IMR-90 (cell line): ENCODE data around the gene PLIN4. TPM values are rescaled to one million over a fixed set of nuclear protein-coding genes. Genes with fewer than 3 reads are reported as not detected.

Experiments used
- ATAC-seq: fragments of 200-7000 bp; cut with Tn5 transposase; 2 replicates; pipeline ENCODE4 v1.9.1; 2020; ENCODE audit warnings: low read depth, mild to moderate bottlenecking, moderate library complexity
- BruUV-seq: library from RNA; stranded (reverse); fragments of 400-500 nt; replicated peaks from 2 replicates; lab custom pipeline; 2021; lab: Mats Ljungman, UMichigan
- CTCF ChIA-PET: fragments of 300-600 bp; formaldehyde crosslinking; extraction: SDS; loops from one replicate; lab custom pipeline; 2021; ENCODE audit warnings: antibody characterized with exemption; lab: Yijun Ruan, JAX
- POLR2A ChIA-PET: fragments of 300-600 bp; sonication (Branson Sonifier 250); formaldehyde crosslinking; loops from one replicate; lab custom pipeline; 2022; ENCODE audit warnings: antibody characterized with exemption; ENCODE audit not compliant: unreplicated experiment; lab: Charles Lee
- DNase-seq: peaks from one replicate; pipeline ENCODE4 v3.0.0; 2013
- H2AFZ ChIP-seq: replicated peaks from 2 replicates; pipeline ENCODE3; 2013; ENCODE audit warnings: low read length, mild to moderate bottlenecking; ENCODE audit not compliant: poor library complexity
- H2AK5ac ChIP-seq: 2 replicates; pipeline ENCODE4 v1.6.1; 2013; ENCODE audit warnings: low read depth, low read length, inconsistent platforms
- H2AK9ac ChIP-seq: replicated peaks from 2 replicates; pipeline ENCODE3; 2013; ENCODE audit warnings: mild to moderate bottlenecking, low read depth, low read length, moderate library complexity; ENCODE audit not compliant: poor library complexity
- H2BK120ac ChIP-seq: 2 replicates; pipeline ENCODE4 v1.6.1; 2013; ENCODE audit warnings: low read depth, low read length, inconsistent platforms
- H2BK15ac ChIP-seq: 3 replicates; pipeline ENCODE4 v1.6.1; 2013; ENCODE audit warnings: low read depth, low read length, inconsistent platforms
- H2BK20ac ChIP-seq: 2 replicates; pipeline ENCODE4 v1.6.1; 2013; ENCODE audit warnings: low read depth, mild to moderate bottlenecking, inconsistent platforms, low read length, moderate library complexity
- H2BK5ac ChIP-seq: 2 replicates; pipeline ENCODE4 v1.6.1; 2013; ENCODE audit warnings: mild to moderate bottlenecking, low read depth, low read length, inconsistent platforms; ENCODE audit not compliant: poor library complexity, severe bottlenecking
- H3K14ac ChIP-seq: replicated peaks from 2 replicates; pipeline ENCODE4 v1.6.1; 2013; ENCODE audit warnings: low read depth, low read length, inconsistent platforms
- H3K18ac ChIP-seq: 2 replicates; pipeline ENCODE4 v1.6.1; 2013; ENCODE audit warnings: low read depth, low read length, control low read depth
- H3K23ac ChIP-seq: 2 replicates; pipeline ENCODE4 v1.6.1; 2013; ENCODE audit warnings: low read depth, low read length, inconsistent platforms
- H3K27ac ChIP-seq: 2 replicates; pipeline ENCODE4 v1.5.1; 2013; ENCODE audit warnings: mild to moderate bottlenecking, control low read depth, low read length; ENCODE audit not compliant: insufficient read depth
- H3K27me3 ChIP-seq: 2 replicates; pipeline ENCODE4 v1.6.1; 2013; ENCODE audit warnings: low read length; ENCODE audit not compliant: control insufficient read depth, insufficient read depth
- H3K36me3 ChIP-seq: 2 replicates; pipeline ENCODE4 v1.6.1; 2013; ENCODE audit warnings: low read length, mixed read lengths; ENCODE audit not compliant: control insufficient read depth, insufficient read depth
- H3K4ac ChIP-seq: 2 replicates; pipeline ENCODE4 v1.6.1; 2013; ENCODE audit warnings: low read depth, low read length, inconsistent platforms
- H3K4me1 ChIP-seq: 2 replicates; pipeline ENCODE4 v1.6.1; 2013; ENCODE audit warnings: low read length, mixed read lengths; ENCODE audit not compliant: control insufficient read depth, insufficient read depth
- H3K4me2 ChIP-seq: 2 replicates; pipeline ENCODE4 v1.6.1; 2013; ENCODE audit warnings: low read depth, mild to moderate bottlenecking, control low read depth, low read length, moderate library complexity
- H3K4me3 ChIP-seq: 2 replicates; pipeline ENCODE4 v1.5.1; 2013; ENCODE audit warnings: low read depth, mild to moderate bottlenecking, control low read depth, low read length, moderate library complexity; ENCODE audit not compliant: insufficient read depth
- H3K56ac ChIP-seq: 2 replicates; pipeline ENCODE4 v1.6.1; 2013; ENCODE audit warnings: low read length, inconsistent platforms; ENCODE audit not compliant: insufficient read depth; ENCODE audit errors: extremely low read depth
- H3K79me1 ChIP-seq, 2 experiments: 2 replicates each; pipeline ENCODE4 v1.6.1; 2013; ENCODE audit warnings: low read length in 2 of 2, inconsistent platforms in 1 of 2, low read depth in 1 of 2
- H3K9ac ChIP-seq: 2 replicates; pipeline ENCODE4 v1.6.1; 2013; ENCODE audit warnings: low read depth, low read length, control low read depth
- H3K9me1 ChIP-seq: 2 replicates; pipeline ENCODE4 v1.6.1; 2013; ENCODE audit warnings: low read length, inconsistent platforms; ENCODE audit not compliant: insufficient read depth
- H3K9me3 ChIP-seq: 2 replicates; pipeline ENCODE4 v1.6.1; 2013; ENCODE audit warnings: low read length; ENCODE audit not compliant: control insufficient read depth, insufficient read depth
- H4K20me1 ChIP-seq: 2 replicates; pipeline ENCODE4 v1.6.1; 2013; ENCODE audit warnings: low read length, inconsistent platforms; ENCODE audit not compliant: insufficient read depth
- H4K5ac ChIP-seq: 2 replicates; pipeline ENCODE4 v1.6.1; 2013; ENCODE audit warnings: mild to moderate bottlenecking, low read depth, low read length, control low read depth
- H4K8ac ChIP-seq, 2 experiments: 2 replicates each; pipeline ENCODE4 v1.6.1; 2013; ENCODE audit warnings: low read depth in 2 of 2, low read length in 2 of 2, control low read depth in 1 of 2, inconsistent platforms in 1 of 2
- H4K91ac ChIP-seq: 2 replicates; pipeline ENCODE4 v1.6.1; 2013; ENCODE audit warnings: low read depth, low read length, inconsistent platforms; ENCODE audit not compliant: insufficient read depth
- BHLHE40 ChIP-seq: fragments of 150-350 bp; IDR thresholded peaks from 2 replicates; pipeline ENCODE4 v1.6.1; 2016; ENCODE audit warnings: mild to moderate bottlenecking, low read depth, low read length
- FOS ChIP-seq: fragments of 150-350 bp; IDR thresholded peaks from 2 replicates; pipeline ENCODE4 v1.6.1; 2016; ENCODE audit warnings: low read depth, low read length
- MAFK ChIP-seq: IDR thresholded peaks from 2 replicates; pipeline ENCODE4 v1.6.1; 2012; ENCODE audit warnings: low read depth, low read length, improper control_type of control experiment
- MXI1 ChIP-seq: IDR thresholded peaks from 2 replicates; pipeline ENCODE4 v1.6.1; 2012; ENCODE audit warnings: low read depth, mild to moderate bottlenecking, low read length, moderate library complexity, borderline replicate concordance
- NFE2L2 ChIP-seq: fragments of 150-350 bp; IDR thresholded peaks from 2 replicates; pipeline ENCODE4 v1.6.1; 2016; ENCODE audit warnings: low read depth, mild to moderate bottlenecking, low read length
- POLR2A ChIP-seq: IDR thresholded peaks from 2 replicates; pipeline ENCODE4 v1.6.1; 2012; ENCODE audit warnings: mild to moderate bottlenecking, low read depth, low read length
- RAD21 ChIP-seq: IDR thresholded peaks from 2 replicates; pipeline ENCODE4 v1.6.1; 2012; ENCODE audit warnings: low read length, improper control_type of control experiment
- RCOR1 ChIP-seq: IDR thresholded peaks from 2 replicates; pipeline ENCODE4 v1.6.1; 2012; ENCODE audit warnings: mild to moderate bottlenecking, low read length, improper control_type of control experiment; ENCODE audit not compliant: insufficient replicate concordance
- RFX5 ChIP-seq: IDR thresholded peaks from 2 replicates; pipeline ENCODE4 v1.8.0; 2012; ENCODE audit warnings: low read depth, mild to moderate bottlenecking, low read length, moderate library complexity
- SMC3 ChIP-seq: fragments of 150-350 bp; IDR thresholded peaks from 2 replicates; pipeline ENCODE4 v1.6.1; 2016; ENCODE audit warnings: low read depth, mild to moderate bottlenecking, antibody characterized with exemption, low read length, moderate library complexity
- WGBS, 2 experiments: methylation state at CpG; one replicate each; pipeline versions ENCODE4 v1.1.5 to v1.1.7; 2013; ENCODE audit warnings: missing lambda C conversion rate in 2 of 2; ENCODE audit not compliant: insufficient read length in 1 of 2; ENCODE audit errors: extremely low coverage in 2 of 2; 5-methylcytosine and 5-hydroxymethylcytosine counted together
- dilution Hi-C: fragments of 300-500 bp; cut with HindIII; formaldehyde crosslinking; loops from one replicate; pipeline ENCODE4 v1.14.3; 2018; ENCODE audit warnings: low sequenced_read_pairs; ENCODE audit not compliant: unreplicated experiment
- in situ Hi-C: fragments of 300-500 bp; cut with MboI; formaldehyde crosslinking; loops from 3 replicates; pipeline ENCODE4 v1.14.3; 2019; ENCODE audit warnings: low sequenced_read_pairs, inconsistent platforms, mixed read lengths
- intact Hi-C: fragments of 100-400 bp; cut with micrococcal nuclease; formaldehyde crosslinking; loops from 2 replicates; pipeline ENCODE4 v1.10.0; 2022
- polyA plus RNA-seq, 3 experiments: library from polyadenylated mRNA; depleted of rRNA; stranded (reverse); fragments of >200 nt; gene quantifications; 2 replicates each; pipeline ENCODE4 v1.2.3, GENCODE V29; 2012; ENCODE audit warnings: low replicate concordance in 1 of 3
- total RNA-seq: library from RNA; depleted of rRNA; stranded (reverse); fragments of >200 nt; gene quantifications from 2 replicates; pipeline ENCODE4 v1.2.3, GENCODE V29; 2012
- TF ChIP-seq, protein P1 (sequence below): fragments of 150-350 bp; IDR thresholded peaks from 2 replicates; pipeline ENCODE4 v1.6.1; 2017; ENCODE audit warnings: mild to moderate bottlenecking, antibody characterized with exemption, low read length, low read depth
- TF ChIP-seq, protein P2 (sequence below): conservative IDR thresholded peaks from 2 replicates; pipeline ENCODE4 v1.5.1; 2012; ENCODE audit warnings: mild to moderate bottlenecking, low read depth, low read length, improper control_type of control experiment

PLIN4 gene
- total and polyA plus RNA-seq, 2 of the 4 experiments (the other 2 are of a cell fraction) = under 0.01 to 0.09 TPM

DNA sequence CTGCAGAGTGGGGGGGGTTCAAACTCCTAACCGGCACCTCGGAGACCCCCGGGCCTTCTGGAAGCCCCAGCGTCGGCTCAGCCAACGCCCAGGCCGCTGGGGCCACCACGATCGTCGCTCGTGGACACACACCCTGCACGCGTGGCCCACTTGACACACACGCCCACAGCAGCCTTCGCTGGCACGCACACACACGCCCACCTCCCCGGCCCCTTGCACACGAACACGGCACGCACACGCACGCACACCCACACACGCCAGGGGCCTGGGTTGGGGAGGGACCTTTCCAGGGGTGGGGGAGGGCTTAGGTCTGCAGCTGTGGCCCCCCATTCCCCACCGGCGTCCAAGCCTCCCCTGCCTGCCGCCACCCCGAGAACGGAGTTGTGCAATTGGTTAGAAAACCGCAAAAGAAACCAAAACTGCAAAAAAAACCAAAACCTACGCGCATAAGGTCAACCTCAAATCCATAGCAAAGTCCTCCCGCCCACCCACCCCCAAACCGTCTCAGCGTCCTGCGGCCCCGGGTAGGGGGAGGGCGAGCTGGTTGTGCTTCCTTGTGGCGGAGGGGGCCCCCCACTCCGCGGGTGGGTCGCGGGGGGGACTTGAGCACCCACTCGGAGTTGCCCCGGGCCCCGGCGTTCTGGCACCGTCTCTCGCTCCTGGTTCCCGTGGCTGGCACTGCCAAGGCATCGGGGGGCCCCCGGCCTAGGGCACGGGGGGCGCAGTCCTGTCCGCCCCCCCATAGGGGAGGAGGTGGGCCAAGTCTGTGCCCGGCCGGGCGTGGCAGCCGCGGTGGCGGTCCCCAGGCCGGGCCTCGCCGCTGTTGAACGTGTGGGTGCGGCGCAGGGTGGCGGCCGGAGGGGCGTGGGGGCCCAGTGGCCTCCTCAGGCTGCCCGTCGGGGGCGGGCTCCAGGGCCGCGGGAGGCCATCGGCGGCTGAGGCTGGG lies 24.9 kb upstream of the PLIN4 start:
- Histone ChIP-seq H2BK20ac (no peak overlapping the region), H4K91ac (no peak overlapping the region), H4K8ac (no peak overlapping the region), H2AFZ (peak overlapping the region; percentile 43), H3K4me3 (no peak overlapping the region), H3K9me3 (peaks cover 6% of the 10 kb centered on the region), H3K4me1 (no peaks in the 10 kb centered on the region), H3K23ac (no peak overlapping the region), H4K20me1 (no peaks in the 10 kb centered on the region), H3K27ac (no peak overlapping the region), H3K14ac (no peak overlapping the region), H2AK9ac (peak overlapping the region; percentile 16), H3K9ac (no peak overlapping the region), H2BK15ac (no peak overlapping the region), H3K4ac (no peak overlapping the region), H2BK5ac (no peak overlapping the region), H3K79me1 (no peaks in the 10 kb centered on the region), H3K56ac (no peak overlapping the region), H3K9me1 (no peaks in the 10 kb centered on the region), H3K4me2 (no peak overlapping the region), H3K27me3 (peaks cover 14% of the 10 kb centered on the region; the same call in 1 of the 2 replicates), H3K18ac (no peak overlapping the region), H3K36me3 (no peaks in the 10 kb centered on the region), H2AK5ac (no peak overlapping the region), H4K5ac (no peak overlapping the region), H2BK120ac (no peak overlapping the region)
- ChIA-PET POLR2A (no interaction called here), CTCF (no interaction called here)
- TF ChIP-seq POLR2A = no peak
- no peak for TF ChIP-seq SMC3
- no peak for TF ChIP-seq RAD21
- TF ChIP-seq, protein P1, sequence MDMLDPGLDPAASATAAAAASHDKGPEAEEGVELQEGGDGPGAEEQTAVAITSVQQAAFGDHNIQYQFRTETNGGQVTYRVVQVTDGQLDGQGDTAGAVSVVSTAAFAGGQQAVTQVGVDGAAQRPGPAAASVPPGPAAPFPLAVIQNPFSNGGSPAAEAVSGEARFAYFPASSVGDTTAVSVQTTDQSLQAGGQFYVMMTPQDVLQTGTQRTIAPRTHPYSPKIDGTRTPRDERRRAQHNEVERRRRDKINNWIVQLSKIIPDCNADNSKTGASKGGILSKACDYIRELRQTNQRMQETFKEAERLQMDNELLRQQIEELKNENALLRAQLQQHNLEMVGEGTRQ = no peak
- TF ChIP-seq NFE2L2 = no peak
- no peak for TF ChIP-seq RFX5
- no peak for TF ChIP-seq MXI1
- TF ChIP-seq, protein P2, sequence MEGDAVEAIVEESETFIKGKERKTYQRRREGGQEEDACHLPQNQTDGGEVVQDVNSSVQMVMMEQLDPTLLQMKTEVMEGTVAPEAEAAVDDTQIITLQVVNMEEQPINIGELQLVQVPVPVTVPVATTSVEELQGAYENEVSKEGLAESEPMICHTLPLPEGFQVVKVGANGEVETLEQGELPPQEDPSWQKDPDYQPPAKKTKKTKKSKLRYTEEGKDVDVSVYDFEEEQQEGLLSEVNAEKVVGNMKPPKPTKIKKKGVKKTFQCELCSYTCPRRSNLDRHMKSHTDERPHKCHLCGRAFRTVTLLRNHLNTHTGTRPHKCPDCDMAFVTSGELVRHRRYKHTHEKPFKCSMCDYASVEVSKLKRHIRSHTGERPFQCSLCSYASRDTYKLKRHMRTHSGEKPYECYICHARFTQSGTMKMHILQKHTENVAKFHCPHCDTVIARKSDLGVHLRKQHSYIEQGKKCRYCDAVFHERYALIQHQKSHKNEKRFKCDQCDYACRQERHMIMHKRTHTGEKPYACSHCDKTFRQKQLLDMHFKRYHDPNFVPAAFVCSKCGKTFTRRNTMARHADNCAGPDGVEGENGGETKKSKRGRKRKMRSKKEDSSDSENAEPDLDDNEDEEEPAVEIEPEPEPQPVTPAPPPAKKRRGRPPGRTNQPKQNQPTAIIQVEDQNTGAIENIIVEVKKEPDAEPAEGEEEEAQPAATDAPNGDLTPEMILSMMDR = no peak
- TF ChIP-seq BHLHE40 = no peak
- TF ChIP-seq RCOR1 = no peak
- no peak for TF ChIP-seq FOS
- TF ChIP-seq MAFK = no peak
- DNase-seq = no peak
- WGBS, 2 experiments = 81% methylated on average over 29 of the region's 77 CpGs; no CpG with 5 or more reads in 1 of the 2 experiments
- in situ Hi-C loops (no loop called here), intact Hi-C loops (no loop called here), dilution Hi-C loops (no loop called here)
- no TSS peak for BruUV-seq
- ATAC-seq = no peak
